BJ (cell line): ENCODE data around the gene KCTD16. TPM values are rescaled to one million over a fixed set of nuclear protein-coding genes. Genes with fewer than 3 reads are reported as not detected.
A peak's percentile ranks its signal among the peaks of the same experiment; 100 is the strongest.

Experiments used
- CTCF ChIA-PET: fragments of 350-600 bp; formaldehyde crosslinking; extraction: SDS; loops from one replicate; lab custom pipeline; 2021; ENCODE audit warnings: antibody characterized with exemption, inconsistent platforms; lab: Yijun Ruan, JAX
- POLR2A ChIA-PET: fragments of 300-600 bp; sonication (Branson Sonifier 250); formaldehyde crosslinking; extraction: SDS; loops from one replicate; lab custom pipeline; 2021; ENCODE audit warnings: antibody characterized with exemption; lab: Charles Lee
- DNase-seq: peaks from one replicate; pipeline ENCODE4 v3.0.0-alpha.2; 2011; ENCODE audit warnings: low read depth
- H3K27me3 ChIP-seq: 2 replicates; pipeline ENCODE4 v1.6.0; 2011; ENCODE audit warnings: low read length; ENCODE audit not compliant: control insufficient read depth, insufficient read depth
- H3K36me3 ChIP-seq: 2 replicates; pipeline ENCODE4 v1.5.1; 2011; ENCODE audit warnings: low read length; ENCODE audit not compliant: control insufficient read depth, insufficient read depth
- H3K4me3 ChIP-seq: 2 replicates; pipeline ENCODE4 v1.5.1; 2011; ENCODE audit warnings: low read depth, mild to moderate bottlenecking, control low read depth, low read length
- polyA plus RNA-seq: library from polyadenylated mRNA; depleted of rRNA; stranded (reverse); fragments of >200 nt; gene quantifications from 2 replicates; pipeline ENCODE4 v1.2.3, GENCODE V29; 2011
- TF ChIP-seq, protein P1 (sequence below): IDR thresholded peaks from 2 replicates; pipeline ENCODE4 v1.5.1; 2011; ENCODE audit warnings: low read depth, mild to moderate bottlenecking, control low read depth, inconsistent platforms, low read length, moderate library complexity; ENCODE audit not compliant: insufficient read depth

KCTD16 gene
- polyA plus RNA-seq, 1 experiment = 1.7 TPM

DNA sequence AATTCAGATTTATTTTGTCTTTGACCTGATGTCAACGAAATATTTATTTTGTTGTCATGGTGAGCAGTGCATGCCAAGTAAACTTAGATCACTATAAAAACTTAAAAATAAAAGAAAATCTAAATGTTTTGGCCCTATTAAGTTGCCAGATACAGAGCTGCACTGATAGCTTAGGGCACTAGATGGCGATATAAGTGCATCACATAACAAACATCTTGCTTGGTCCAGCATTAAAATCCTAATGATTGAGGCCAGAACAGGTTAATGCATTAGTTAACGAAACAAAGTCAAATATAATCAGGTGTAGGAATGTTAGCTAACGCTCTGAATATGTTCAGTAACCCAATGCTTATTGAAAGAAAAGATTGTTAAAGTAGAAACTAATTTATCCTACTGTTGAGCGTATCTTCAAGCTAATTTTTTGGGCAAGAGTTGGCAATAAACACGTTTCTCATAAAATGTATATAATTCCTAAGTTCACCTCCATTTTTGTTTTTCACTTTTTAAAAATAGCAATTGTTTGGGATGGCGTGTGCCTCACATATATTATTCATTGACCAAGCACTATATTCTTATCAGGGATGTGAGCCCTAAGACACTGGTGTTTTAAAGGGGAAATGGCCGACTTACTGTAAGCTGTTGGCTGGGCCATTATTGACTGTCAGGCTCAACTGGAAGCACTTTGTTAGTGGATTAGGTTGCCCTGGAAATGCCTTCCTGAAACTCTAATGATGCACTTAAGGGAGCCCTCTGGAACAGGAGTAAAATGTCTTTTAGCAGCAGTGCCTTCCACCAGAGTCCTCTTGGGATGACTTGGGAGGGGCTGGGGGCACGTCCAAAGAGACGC is 33.3 kb downstream of the KCTD16 start:
- Histone ChIP-seq H3K36me3 (no peaks in the 10 kb centered on the region), H3K4me3 (no peak overlapping the region), H3K27me3 (peaks cover 2% of the 10 kb centered on the region)
- POLR2A ChIA-PET = interaction anchor here (0.8 kb wide), 1 partner anchor 1652 kb away, joined by 3 read pairs; no protein-coding TSS in a partner anchor
- peak; percentile 30 for DNase-seq
- CTCF ChIA-PET = interaction anchor here (0.6 to 3.5 kb wide), 27 partner anchors 10 to 1926 kb away, joined by 3 to 39 read pairs (median 4); partner anchors contain the start of gene PRELID2
- TF ChIP-seq, protein P1, sequence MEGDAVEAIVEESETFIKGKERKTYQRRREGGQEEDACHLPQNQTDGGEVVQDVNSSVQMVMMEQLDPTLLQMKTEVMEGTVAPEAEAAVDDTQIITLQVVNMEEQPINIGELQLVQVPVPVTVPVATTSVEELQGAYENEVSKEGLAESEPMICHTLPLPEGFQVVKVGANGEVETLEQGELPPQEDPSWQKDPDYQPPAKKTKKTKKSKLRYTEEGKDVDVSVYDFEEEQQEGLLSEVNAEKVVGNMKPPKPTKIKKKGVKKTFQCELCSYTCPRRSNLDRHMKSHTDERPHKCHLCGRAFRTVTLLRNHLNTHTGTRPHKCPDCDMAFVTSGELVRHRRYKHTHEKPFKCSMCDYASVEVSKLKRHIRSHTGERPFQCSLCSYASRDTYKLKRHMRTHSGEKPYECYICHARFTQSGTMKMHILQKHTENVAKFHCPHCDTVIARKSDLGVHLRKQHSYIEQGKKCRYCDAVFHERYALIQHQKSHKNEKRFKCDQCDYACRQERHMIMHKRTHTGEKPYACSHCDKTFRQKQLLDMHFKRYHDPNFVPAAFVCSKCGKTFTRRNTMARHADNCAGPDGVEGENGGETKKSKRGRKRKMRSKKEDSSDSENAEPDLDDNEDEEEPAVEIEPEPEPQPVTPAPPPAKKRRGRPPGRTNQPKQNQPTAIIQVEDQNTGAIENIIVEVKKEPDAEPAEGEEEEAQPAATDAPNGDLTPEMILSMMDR = peak; percentile 83

DNA sequence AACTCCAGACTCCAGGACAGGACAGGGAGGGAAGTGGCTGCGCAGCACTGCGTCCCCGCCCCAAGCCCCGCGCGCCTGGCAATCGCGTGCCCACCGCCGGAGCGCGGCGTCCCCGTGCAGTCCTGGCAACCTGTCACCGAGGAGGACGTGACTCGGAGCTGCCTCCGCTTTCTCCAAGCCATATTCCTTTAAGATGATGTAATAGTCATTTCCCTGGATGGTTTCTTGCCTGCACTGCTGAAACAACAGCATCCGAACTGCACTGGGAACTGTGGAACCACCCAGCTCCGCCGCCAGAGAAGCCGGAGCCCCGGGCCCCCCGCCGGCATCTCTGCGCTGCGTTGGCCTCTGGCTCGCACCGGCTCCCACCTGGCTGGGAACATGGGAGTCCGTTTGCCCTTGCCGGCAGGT is 34.5 kb downstream of the KCTD16 start:
- Histone ChIP-seq H3K4me3 (peak overlapping the region; percentile 53), H3K27me3 (peaks cover 2% of the 10 kb centered on the region), H3K36me3 (no peaks in the 10 kb centered on the region)
- ChIA-PET CTCF (interaction anchor here (0.8 to 3.5 kb wide), 11 partner anchors 10 to 1846 kb away, joined by 3 to 39 read pairs (median 3); no protein-coding TSS in a partner anchor), POLR2A (interaction anchor here (0.7 kb wide), 1 partner anchor 11 kb away, joined by 3 read pairs; no protein-coding TSS in a partner anchor)
- DNase-seq = no peak
- TF ChIP-seq, protein P1 = no peak

DNA sequence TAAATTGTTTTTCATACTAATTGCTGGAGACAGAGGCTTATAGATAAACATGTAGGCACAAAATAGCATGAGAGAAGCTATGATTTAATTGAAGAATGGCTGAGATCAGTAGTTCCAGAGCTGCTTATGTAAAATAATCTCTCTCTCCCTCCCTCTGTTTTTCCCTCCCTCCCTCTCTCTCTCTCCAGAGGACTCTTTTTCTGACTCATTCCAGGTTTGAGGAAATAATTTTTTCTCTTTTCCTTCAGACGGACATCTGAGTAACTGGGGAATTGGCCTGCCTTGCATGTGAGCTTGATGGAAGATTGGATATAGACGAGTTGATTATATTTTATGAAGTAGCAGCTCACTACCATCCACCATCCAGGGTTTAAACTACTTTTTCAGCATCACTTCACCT is 35.5 kb downstream of the KCTD16 start:
- no peak for DNase-seq
- Histone ChIP-seq H3K4me3 (no peak overlapping the region), H3K36me3 (no peaks in the 10 kb centered on the region), H3K27me3 (peaks cover 2% of the 10 kb centered on the region)
- TF ChIP-seq, protein P1 = no peak
- POLR2A ChIA-PET = no interaction called here
- CTCF ChIA-PET = interaction anchor here (0.6 to 3.5 kb wide), 8 partner anchors 13 to 1842 kb away, joined by 3 to 39 read pairs (median 4); no protein-coding TSS in a partner anchor

DNA sequence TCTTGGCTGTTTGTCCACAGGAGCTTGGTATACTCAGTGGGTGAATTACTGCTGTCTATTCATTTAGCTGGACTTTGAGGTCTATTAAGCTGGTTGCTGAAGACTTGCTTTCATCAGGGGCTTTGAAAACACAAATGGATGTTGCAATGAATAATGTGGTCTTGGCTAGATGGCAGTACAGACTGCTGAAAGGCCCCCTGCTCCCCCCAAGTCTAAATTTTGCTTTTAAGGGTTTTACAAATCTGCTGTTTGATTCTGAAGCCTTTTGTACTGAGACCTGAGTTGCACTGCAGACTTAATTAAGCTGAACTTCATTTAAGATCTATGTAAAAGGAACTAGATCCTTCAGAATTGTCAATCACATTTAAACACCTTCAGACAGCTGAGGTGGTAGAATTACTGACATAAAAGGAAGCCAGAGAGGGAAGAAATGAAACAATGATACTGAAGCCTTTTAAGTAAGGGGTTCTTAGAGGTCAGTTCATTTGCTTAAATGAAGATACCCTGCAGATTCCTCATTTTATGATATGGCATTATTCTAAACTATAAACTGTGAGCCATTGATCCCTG is 37.3 kb downstream of the KCTD16 start:
- ChIA-PET POLR2A (interaction anchor here (0.5 kb wide), 1 partner anchor 1817 kb away, joined by 3 read pairs; no protein-coding TSS in a partner anchor), CTCF (interaction anchor here (1.7 to 1.9 kb wide), 2 partner anchors 260 to 1618 kb away, joined by 3 to 10 read pairs; no protein-coding TSS in a partner anchor)
- Histone ChIP-seq H3K36me3 (no peaks in the 10 kb centered on the region), H3K27me3 (peaks cover 2% of the 10 kb centered on the region), H3K4me3 (no peak overlapping the region)
- no peak for DNase-seq
- TF ChIP-seq, protein P1 = no peak

DNA sequence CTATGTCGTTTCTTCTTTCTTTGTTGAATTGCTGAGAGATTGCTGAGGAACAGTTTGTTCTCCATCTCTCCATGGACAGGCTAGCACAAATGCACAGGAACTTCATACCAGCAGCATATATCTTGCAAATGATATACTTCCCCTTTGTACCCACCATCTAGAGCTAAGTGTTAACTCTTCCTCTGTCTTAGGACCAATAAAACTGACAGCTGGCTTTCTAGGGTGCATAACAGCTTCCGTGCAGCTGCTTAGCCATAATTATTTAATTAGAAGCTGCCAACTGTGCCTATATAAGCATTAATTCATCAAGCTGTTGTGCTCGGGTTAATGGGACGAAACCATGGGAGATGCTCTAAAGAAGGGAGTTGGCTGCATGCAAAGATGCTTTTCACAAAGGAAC is 38.7 kb downstream of the KCTD16 start:
- peaks cover 2% of the 10 kb centered on the region for H3K27me3 ChIP-seq
- no peak overlapping the region for H3K4me3 ChIP-seq
- ChIA-PET CTCF (no interaction called here), POLR2A (no interaction called here)
- no peaks in the 10 kb centered on the region for H3K36me3 ChIP-seq
- TF ChIP-seq, protein P1 = no peak
- DNase-seq = no peak
